HG02852 (cell line): ENCODE results near the gene EFCAB11.
"Not testable (repeated sequence)": the region's sequence is repeated elsewhere in the genome, so short reads cannot be mapped to it uniquely, and the experiment has no call there.

Experiments used
- ATAC-seq: cut with Tn5 transposase; IDR thresholded peaks from one replicate; pipeline ENCODE4 v1.9.1; 2021; ENCODE audit warnings: mild to moderate bottlenecking, moderate library complexity; ENCODE audit not compliant: unreplicated experiment

EFCAB11 gene

DNA sequence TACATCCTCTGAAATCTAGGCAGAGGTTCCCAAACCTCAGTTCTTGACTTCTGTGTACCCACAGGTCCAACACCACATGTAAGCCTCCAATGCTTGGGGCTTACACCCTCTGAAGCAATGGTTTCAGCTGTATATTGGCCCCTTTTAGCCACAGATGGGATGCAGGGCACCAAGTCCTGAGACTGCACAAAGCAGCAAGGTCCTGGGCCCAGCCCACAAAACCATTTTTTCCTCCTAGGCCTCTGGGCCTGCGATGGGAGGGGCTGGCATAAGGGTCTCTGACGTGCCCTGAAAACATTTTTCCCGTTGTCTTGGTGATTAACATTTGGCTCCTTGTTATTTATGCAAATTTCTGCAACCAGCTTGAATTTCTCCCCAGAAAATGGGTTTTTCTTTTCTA, 80.4 kb downstream of the EFCAB11 start:
- ATAC-seq: not testable (repeated sequence)

- no peak for ATAC-seq
These were observed 84.2 kb downstream of the EFCAB11 start for GRCh38 chr14:89870316-89870715.

DNA sequence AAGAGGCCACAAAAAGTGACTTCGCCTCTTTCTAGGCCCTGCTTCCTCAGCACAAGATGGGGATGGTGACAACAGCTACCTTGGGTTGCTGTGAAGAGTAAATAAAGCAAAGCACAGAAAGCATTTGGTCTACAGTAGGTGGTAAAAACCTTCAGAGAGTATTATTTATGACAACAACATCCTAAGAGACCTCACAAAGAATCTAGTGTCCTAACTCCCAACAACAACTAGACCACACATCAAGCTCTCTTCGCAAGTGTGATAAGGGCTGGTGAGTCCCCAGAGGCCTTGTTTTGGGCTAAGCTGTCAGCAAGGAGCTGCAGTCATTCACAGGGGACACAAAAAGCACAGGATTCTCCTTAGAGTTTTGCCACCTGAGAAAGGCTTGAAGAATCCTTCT, 84.9 kb downstream of the EFCAB11 start:
- no peak for ATAC-seq

GRCh38 chr14:89866458-89866857, 88.1 kb downstream of the EFCAB11 start:
- no peak for ATAC-seq

GRCh38 chr14:89865153-89865552, 89.4 kb downstream of the EFCAB11 start:
- no peak for ATAC-seq

GRCh38 chr14:89862856-89863255, 91.7 kb downstream of the EFCAB11 start:
- ATAC-seq: no peak

DNA sequence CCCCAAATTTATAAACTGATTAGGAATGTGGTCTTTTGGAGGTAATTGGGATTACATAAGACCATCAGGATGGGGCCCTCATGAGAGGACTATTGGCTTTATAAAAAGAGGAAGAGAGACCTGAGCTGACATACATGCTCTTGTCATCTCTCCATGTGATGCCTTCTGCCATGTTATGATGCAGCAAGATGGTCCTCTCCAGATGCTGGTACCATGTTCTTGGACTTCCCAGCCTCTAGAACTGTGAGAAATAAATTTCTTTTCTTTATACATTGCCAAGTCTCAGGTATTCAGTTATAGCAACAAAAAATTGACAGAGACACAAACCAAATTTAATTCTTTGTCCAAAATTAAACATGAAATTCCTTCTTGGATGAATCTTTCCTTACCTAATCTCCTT, 92.9 kb downstream of the EFCAB11 start:
- ATAC-seq: no peak

- no peak for ATAC-seq
These were observed 96.4 kb downstream of the EFCAB11 start for GRCh38 chr14:89858089-89858488.

DNA sequence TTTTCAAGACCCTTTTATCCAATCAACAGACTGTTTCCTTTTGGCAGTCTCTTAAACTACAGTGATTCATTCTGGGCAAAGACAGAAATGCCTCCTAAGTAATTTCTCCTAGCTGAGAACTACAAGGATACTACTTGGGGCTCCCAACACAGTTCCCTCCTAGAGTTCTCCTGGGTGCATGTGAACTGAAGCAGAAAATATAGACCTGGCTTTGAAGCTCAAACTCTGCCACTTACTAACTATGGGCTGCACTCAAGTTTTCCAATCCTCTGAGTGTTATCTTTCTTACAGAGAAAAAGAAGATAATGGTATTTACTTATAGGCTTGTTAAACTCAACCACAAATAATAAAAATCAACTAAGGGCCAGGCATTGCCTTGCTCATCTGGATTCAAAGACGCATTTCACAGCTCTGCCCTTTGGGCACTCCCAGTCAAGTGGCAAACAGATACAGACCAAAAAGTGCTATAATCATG, 97.6 kb downstream of the EFCAB11 start:
- no peak for ATAC-seq

DNA sequence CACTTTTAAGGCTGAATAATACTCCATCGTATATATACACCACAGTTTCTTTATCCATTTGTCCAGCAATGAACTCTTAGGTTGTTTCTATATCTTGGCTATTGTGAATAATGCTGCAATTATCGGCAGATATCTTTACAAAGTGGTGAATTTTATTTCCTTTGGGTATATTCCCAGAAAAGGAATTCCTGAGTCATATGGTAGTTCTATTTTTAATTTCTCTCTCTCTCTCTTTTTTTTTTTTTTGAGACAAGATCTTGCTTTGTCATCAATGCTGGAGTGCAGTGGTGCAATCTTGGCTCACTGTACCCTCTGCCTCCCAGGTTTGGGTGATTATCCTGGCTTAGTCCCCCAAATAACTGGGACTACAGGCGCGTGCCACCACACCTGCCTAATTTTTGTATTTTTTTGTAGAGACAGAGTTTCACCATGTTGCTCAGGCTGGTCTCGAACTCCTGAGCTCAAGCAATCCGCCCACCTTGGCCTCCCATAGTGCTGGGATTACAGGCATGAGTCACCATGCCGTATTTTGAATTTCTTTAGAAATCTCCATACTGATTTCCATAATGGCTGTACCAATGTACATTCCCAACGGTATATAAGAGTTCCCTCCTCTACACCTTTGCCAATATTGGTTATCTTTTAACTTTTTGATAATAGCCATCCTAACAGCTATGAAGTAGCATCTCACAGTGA, 98.4 kb downstream of the EFCAB11 start:
- no peak for ATAC-seq

DNA sequence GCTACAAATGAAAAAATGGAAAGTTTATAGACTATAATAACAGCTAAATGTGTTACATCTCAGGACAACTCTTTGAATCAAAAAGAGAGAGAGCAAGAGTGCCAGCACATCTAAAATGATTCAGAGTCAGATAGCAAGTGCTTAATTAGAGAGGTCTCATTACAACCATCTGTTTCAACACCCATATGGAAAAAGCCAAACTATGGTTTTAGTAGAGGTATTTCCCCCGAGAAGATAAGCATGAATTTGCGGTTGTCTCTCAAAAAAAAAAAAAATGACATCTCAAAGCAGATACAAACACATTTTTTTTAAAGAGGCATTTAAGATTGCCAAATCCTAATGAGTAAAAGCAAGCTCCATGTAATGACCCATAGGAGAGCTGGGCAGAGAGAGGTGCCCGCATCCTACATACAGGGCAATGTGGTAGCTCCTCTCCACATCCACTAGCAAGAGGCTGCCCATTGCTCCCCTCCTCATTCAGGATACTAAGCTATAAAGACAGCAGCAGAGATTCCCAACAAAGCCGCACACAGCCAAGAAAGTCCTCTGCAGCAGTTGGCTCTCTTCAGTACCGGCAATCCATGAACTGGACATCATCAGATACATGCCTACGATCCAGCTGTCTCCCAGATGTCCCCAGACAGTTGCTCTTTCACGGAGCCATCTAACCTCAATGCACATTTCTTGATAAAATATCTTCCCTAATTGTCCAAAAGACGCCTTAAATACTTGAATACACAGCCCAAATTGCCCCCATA, 100.4 kb downstream of the EFCAB11 start:
- ATAC-seq: no peak

DNA sequence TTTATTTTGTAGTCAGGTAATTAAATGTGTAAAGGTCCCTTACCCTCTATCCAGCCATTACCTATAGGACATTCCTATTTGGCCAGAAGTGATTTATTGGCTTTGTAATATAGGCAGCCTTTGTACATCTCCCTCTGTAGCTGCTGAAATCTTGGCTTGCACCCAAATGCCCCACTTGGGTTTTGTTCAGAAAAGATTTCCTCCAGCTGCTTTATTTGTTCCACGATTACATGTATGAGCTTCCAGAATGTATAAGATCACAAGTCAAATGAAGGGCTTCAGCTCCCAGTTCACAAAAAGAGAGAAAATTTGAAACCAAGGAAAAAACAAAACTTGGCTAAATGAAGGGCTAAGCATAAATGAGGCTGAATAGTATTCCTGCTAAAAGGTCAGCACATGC, 103.4 kb downstream of the EFCAB11 start:
- ATAC-seq: no peak

DNA sequence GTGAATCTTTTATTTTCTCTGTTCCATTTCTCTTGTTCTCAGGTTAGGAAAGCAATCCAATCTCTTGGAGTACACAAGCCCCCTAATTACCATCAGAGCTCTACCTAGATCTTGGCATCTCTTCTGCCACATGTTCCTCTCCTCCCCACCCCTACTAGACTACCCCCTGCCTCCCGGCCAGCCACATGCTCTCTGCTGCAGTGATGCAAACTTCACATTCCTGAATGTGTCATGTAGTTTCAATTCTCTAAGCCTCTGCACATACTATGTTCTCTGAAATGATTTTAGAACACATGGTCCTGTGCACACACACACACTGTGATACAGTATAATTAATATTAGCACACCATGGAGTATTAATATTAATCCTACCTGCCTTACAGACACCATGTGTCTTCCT, 104.6 kb downstream of the EFCAB11 start:
- ATAC-seq: no peak

DNA sequence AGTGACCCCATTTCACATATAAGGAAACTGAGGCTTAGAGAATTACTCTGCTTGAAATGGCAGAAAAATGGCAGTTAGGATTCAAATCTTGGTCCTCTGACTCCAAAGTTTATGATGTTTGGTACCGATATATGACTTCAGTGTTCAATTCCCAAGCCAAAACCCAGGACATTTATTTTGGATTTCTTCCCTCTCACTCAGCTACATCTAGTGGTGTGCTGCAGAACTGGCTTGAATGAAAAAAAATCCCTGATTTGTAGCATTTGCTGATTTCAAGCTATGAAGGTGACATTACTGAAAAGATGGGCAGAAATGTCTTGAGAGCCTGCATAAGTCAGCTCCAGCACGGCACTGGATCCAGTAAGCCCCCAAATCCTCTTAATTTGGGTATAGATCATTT, 106.4 kb downstream of the EFCAB11 start:
- no peak for ATAC-seq

DNA sequence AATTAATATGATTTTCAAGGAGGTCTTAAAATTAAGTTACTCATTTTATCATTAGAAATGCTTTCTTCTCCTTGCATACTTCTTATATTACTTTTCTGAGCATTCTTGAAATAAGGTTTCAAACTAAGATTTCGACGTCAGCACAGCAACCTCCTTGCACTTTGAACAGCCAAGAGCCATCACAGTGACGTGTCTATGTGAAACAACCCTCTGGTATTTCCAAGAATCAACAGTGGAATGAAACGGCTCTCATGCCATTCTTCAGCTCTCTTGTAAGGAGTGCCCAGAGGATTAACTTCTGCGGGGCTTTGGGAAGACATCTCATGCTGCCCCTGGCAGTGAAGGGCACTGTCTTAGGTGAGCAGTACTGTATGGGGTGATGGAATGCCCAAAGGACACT, 109.2 kb downstream of the EFCAB11 start:
- no peak for ATAC-seq

GRCh38 chr14:89844508-89844907, 110.0 kb downstream of the EFCAB11 start:
- ATAC-seq: no peak

DNA sequence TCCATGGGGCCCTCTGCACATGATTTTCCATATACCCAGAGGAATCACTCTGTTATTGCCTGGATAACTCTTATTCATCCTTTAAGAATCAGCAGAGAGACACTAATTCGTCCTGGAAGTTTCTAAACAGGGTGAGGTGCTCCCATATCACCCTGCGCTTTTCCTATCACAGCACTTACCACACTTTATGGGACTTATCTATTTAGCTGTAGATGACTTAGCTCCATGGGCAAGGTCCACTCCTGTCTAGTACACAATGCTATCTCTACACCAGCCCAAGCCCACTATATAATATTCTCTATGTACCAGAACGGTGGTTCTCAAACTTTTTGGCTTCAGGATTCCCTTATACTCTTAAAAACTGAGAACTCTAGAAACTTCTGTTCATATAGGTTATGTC, 111.7 kb downstream of the EFCAB11 start:
- ATAC-seq: no peak

GRCh38 chr14:89841851-89842250, 112.7 kb downstream of the EFCAB11 start:
- ATAC-seq: no peak

- ATAC-seq: no peak
These were observed 117.6 kb downstream of the EFCAB11 start for GRCh38 chr14:89836830-89837469.

DNA sequence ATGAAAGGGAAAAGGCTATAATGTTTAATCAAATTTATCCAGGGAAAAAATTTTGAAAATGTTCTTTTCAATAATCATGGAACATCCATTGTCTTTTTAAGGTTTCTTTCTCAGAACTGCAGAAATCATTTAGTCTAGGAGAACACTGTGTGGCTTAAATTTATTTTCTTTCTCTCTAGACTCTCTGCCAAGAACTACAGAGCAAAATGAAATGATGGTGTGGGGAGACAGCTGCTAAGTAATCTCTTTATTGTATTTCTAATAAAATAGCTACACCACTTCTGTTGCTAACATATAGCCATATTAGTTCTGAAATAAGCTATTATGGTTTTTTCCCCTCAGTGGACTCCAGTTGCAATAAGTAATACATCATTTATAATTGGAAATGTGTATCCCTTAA, 120.9 kb downstream of the EFCAB11 start:
- no peak for ATAC-seq

GRCh38 chr14:89833120-89833532, 121.4 kb downstream of the EFCAB11 start:
- ATAC-seq: no peak
